CD14-positive monocyte (primary cell): ENCODE data around the gene PRRT1. TPM values are rescaled to one million over a fixed set of nuclear protein-coding genes. Genes with fewer than 3 reads are reported as not detected.

Source experiments
- DNase-seq, 3 donors: peaks; one replicate each; pipeline ENCODE4 v3.0.0-alpha.2; 2011 to 2022
- H2AFZ ChIP-seq: 2 replicates; pipeline ENCODE4 v1.6.0; 2012; ENCODE audit warnings: mild to moderate bottlenecking, low read depth, low read length, inconsistent platforms; ENCODE audit not compliant: insufficient read depth, poor library complexity, severe bottlenecking
- H3K27ac ChIP-seq, 2 donors: 1 replicate in 1 of 2; 2 replicates in 1 of 2; pipeline ENCODE4 v1.5.1; 2012 to 2013; ENCODE audit warnings: low read length in 2 of 2, control low read depth in 1 of 2, inconsistent platforms in 1 of 2, low read depth in 1 of 2, mild to moderate bottlenecking in 1 of 2
- H3K27me3 ChIP-seq, 2 donors: one replicate each; pipeline versions ENCODE4 v1.6.0 to v1.6.1; 2011 to 2013; ENCODE audit warnings: low read length in 2 of 2; ENCODE audit not compliant: control insufficient read depth in 2 of 2, insufficient read depth in 2 of 2
- H3K36me3 ChIP-seq, 2 donors: replicated peaks in 1 of 2; 1 replicate in 1 of 2; 2 replicates in 1 of 2; pipeline versions ENCODE4 v1.5.1 to v1.6.1; 2012 to 2013; ENCODE audit warnings: low read length in 2 of 2, control low read depth in 1 of 2, inconsistent platforms in 1 of 2, mild to moderate bottlenecking in 1 of 2; ENCODE audit not compliant: insufficient read depth in 2 of 2, control insufficient read depth in 1 of 2
- H3K4me1 ChIP-seq, 2 donors: 1 replicate in 1 of 2; 2 replicates in 1 of 2; pipeline versions ENCODE4 v1.5.1 to v1.6.1; 2012 to 2013; ENCODE audit warnings: low read length in 2 of 2, control low read depth in 1 of 2, inconsistent platforms in 1 of 2, mild to moderate bottlenecking in 1 of 2, moderate library complexity in 1 of 2; ENCODE audit not compliant: insufficient read depth in 2 of 2, control insufficient read depth in 1 of 2
- H3K4me2 ChIP-seq: replicated peaks from 2 replicates; pipeline ENCODE3; 2012; ENCODE audit warnings: low read length, moderate library complexity, mild to moderate bottlenecking; ENCODE audit not compliant: poor library complexity, severe bottlenecking; ENCODE audit errors: extremely low read depth
- H3K4me3 ChIP-seq, 3 experiments: fragments of 200-600 bp in 1 of 3; sonication (generic) in 1 of 3; replicated peaks in 1 of 3; 1 replicate in 2 of 3; 2 replicates in 1 of 3; pipeline ENCODE4 v1.5.1; 2011 to 2013; ENCODE audit warnings: low read length in 3 of 3, mild to moderate bottlenecking in 3 of 3, control low read depth in 2 of 3, low read depth in 2 of 3, inconsistent platforms in 1 of 3, moderate library complexity in 1 of 3
- H3K79me2 ChIP-seq: 2 replicates; pipeline ENCODE4 v1.6.0; 2012; ENCODE audit warnings: mild to moderate bottlenecking, control low read depth, inconsistent platforms, low read length, moderate library complexity; ENCODE audit not compliant: insufficient read depth
- H3K9ac ChIP-seq: 2 replicates; pipeline ENCODE4 v1.6.0; 2017; ENCODE audit warnings: low read length, mild to moderate bottlenecking; ENCODE audit not compliant: insufficient read depth, poor library complexity, severe bottlenecking
- H3K9me3 ChIP-seq, 2 donors: replicated peaks in 1 of 2; 1 replicate in 1 of 2; 2 replicates in 1 of 2; pipeline versions ENCODE4 v1.5.1 to v1.6.1; 2012 to 2013; ENCODE audit warnings: low read length in 2 of 2, control low read depth in 1 of 2; ENCODE audit not compliant: control insufficient read depth in 1 of 2, insufficient read depth in 1 of 2
- H4K20me1 ChIP-seq: 2 replicates; pipeline ENCODE4 v1.6.0; 2012; ENCODE audit warnings: mild to moderate bottlenecking, low read length, control low read depth, moderate library complexity; ENCODE audit not compliant: insufficient read depth
- H3K27ac Mint-ChIP-seq, 7 donors: one replicate each; pipeline ENCODE4 v1.8.0; 2020; ENCODE audit warnings: mild to moderate bottlenecking in 7 of 7, mixed read lengths in 7 of 7, moderate library complexity in 6 of 7, inconsistent platforms in 2 of 7
- H3K27me3 Mint-ChIP-seq, 3 donors: one replicate each; pipeline ENCODE4 v1.8.0; 2021 to 2022; ENCODE audit warnings: low read depth in 3 of 3, mild to moderate bottlenecking in 3 of 3, mixed read lengths in 3 of 3, moderate library complexity in 3 of 3, inconsistent platforms in 1 of 3
- H3K36me3 Mint-ChIP-seq, 2 donors: one replicate each; pipeline ENCODE4 v1.8.0; 2020; ENCODE audit warnings: mixed read lengths in 2 of 2, inconsistent platforms in 1 of 2, mild to moderate bottlenecking in 1 of 2
- H3K4me1 Mint-ChIP-seq: one replicate; pipeline ENCODE4 v1.8.0; 2020; ENCODE audit warnings: mild to moderate bottlenecking, mixed read lengths
- H3K4me3 Mint-ChIP-seq, 2 donors: one replicate each; pipeline ENCODE4 v1.8.0; 2020; ENCODE audit warnings: mild to moderate bottlenecking in 2 of 2, mixed read lengths in 2 of 2, moderate library complexity in 1 of 2
- H3K9me3 Mint-ChIP-seq, 7 donors: one replicate each; pipeline ENCODE4 v1.8.0; 2020 to 2022; ENCODE audit warnings: mixed read lengths in 7 of 7, mild to moderate bottlenecking in 6 of 7, moderate library complexity in 6 of 7, inconsistent platforms in 2 of 7
- WGBS: methylation state at CpG from one replicate; pipeline ENCODE4 v1.1.5; 2013; ENCODE audit warnings: missing lambda C conversion rate; ENCODE audit not compliant: insufficient coverage; 5-methylcytosine and 5-hydroxymethylcytosine counted together
- intact Hi-C, 2 donors: fragments of 100-400 bp; cut with micrococcal nuclease; formaldehyde crosslinking; loops; one replicate each; pipeline versions ENCODE4 v1.15.0 to v1.15.1; 2023
- polyA plus RNA-seq, 3 donors: library from polyadenylated mRNA; depleted of rRNA in 1 of 3; unstranded in 2 of 3; stranded (reverse) in 1 of 3; fragments of 300-500 nt in 2 of 3; fragments of >200 nt in 1 of 3; fragmentation: Illumina TruSeq in 2 of 3; gene quantifications; 1 replicate in 2 of 3; 2 replicates in 1 of 3; pipeline ENCODE4 v1.2.3, GENCODE V29; 2012 to 2021
- TF ChIP-seq, protein P1 (sequence below): fragments of 200-600 bp; IDR thresholded peaks from one replicate; pipeline ENCODE4 v1.8.0; 2022; ENCODE audit warnings: antibody characterized with exemption, mild to moderate bottlenecking

PRRT1 gene
- polyA plus RNA-seq, 3 donors: not detected

- no CpG with 5 or more reads among the region's 1 CpG for WGBS
- H2AFZ ChIP-seq: no peak overlapping the region
- TF ChIP-seq, protein P1, sequence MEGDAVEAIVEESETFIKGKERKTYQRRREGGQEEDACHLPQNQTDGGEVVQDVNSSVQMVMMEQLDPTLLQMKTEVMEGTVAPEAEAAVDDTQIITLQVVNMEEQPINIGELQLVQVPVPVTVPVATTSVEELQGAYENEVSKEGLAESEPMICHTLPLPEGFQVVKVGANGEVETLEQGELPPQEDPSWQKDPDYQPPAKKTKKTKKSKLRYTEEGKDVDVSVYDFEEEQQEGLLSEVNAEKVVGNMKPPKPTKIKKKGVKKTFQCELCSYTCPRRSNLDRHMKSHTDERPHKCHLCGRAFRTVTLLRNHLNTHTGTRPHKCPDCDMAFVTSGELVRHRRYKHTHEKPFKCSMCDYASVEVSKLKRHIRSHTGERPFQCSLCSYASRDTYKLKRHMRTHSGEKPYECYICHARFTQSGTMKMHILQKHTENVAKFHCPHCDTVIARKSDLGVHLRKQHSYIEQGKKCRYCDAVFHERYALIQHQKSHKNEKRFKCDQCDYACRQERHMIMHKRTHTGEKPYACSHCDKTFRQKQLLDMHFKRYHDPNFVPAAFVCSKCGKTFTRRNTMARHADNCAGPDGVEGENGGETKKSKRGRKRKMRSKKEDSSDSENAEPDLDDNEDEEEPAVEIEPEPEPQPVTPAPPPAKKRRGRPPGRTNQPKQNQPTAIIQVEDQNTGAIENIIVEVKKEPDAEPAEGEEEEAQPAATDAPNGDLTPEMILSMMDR: no peak
- H3K4me3 Mint-ChIP-seq: peak overlapping the region in 1 of 2 donors; percentile 37
- no peak overlapping the region for H3K4me2 ChIP-seq
- H3K27me3 Mint-ChIP-seq: peaks cover 28 to 57% (median 42%) of the 10 kb centered on the region in 3 donors
- H3K27ac Mint-ChIP-seq: no peak overlapping the region
- H3K9me3 Mint-ChIP-seq: peaks cover 0 to 2% (median 1%) of the 10 kb centered on the region in 7 donors
- no peak overlapping the region for H3K9ac ChIP-seq
- H3K79me2 ChIP-seq: no peaks in the 10 kb centered on the region
- H4K20me1 ChIP-seq: no peaks in the 10 kb centered on the region
- intact Hi-C loops: no loop called here
- H3K36me3 ChIP-seq: peaks cover 0 to 8% of the 10 kb centered on the region in 2 donors
- H3K27me3 ChIP-seq: peaks cover 3 to 21% of the 10 kb centered on the region in 2 donors
- H3K27ac ChIP-seq: no peak overlapping the region
- DNase-seq: no peak
- peaks cover 10 to 17% of the 10 kb centered on the region in 2 donors for H3K36me3 Mint-ChIP-seq
- peaks cover 8% of the 10 kb centered on the region for H3K4me1 Mint-ChIP-seq
- H3K4me3 ChIP-seq: no peak overlapping the region
- no peaks in the 10 kb centered on the region for H3K4me1 ChIP-seq
- H3K9me3 ChIP-seq: no peaks in the 10 kb centered on the region
Measured at GRCh38 chr6:32107406-32107805, 44.3 kb downstream of the PRRT1 start.

GRCh38 chr6:32105433-32105832 is 46.3 kb downstream of the PRRT1 start:
- Histone ChIP-seq H3K79me2 (no peaks in the 10 kb centered on the region), H3K27ac (no peak overlapping the region), H4K20me1 (no peaks in the 10 kb centered on the region), H3K9ac (no peak overlapping the region), H3K36me3 (no peaks in the 10 kb centered on the region), H2AFZ (no peak overlapping the region), H3K9me3 (no peaks in the 10 kb centered on the region), H3K4me2 (no peak overlapping the region), H3K27me3 (peaks cover 3 to 21% of the 10 kb centered on the region in 2 donors), H3K4me1 (no peaks in the 10 kb centered on the region), H3K4me3 (no peak overlapping the region)
- Mint-ChIP-seq H3K9me3 (peaks cover 0 to 2% (median 1%) of the 10 kb centered on the region in 7 donors), H3K4me3 (no peak overlapping the region), H3K4me1 (peaks cover 8% of the 10 kb centered on the region), H3K36me3 (no peaks in the 10 kb centered on the region), H3K27ac (no peak overlapping the region), H3K27me3 (peaks cover 30 to 67% (median 43%) of the 10 kb centered on the region in 3 donors)
- intact Hi-C loops: no loop called here
- TF ChIP-seq, protein P1: no peak
- DNase-seq: no peak
- 92% methylated on average over 3 of the region's 4 CpGs for WGBS
